ENCODE results near the gene VPS41.

The VPS41 gene

DNA sequence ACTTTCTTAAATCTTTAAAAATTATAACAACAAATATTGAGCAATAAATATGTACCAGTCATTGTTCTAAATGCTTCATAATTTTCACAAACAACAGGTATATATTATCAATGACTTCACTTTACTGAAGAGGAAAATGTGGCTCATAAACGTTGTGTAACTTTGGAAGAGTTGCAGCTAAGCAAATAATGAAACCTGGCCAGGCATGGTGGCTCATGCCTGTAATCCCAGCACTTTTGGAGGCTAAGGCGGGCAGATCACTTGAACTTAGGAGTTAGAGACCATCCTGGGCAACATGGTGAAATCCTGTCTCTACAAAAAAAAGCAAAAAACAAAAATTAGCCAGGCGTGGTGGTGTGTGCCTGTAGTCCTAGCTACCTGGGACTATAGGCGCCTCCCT is 205.9 kb downstream of the VPS41 start (continued):
- TF ChIP-seq, protein P1, sequence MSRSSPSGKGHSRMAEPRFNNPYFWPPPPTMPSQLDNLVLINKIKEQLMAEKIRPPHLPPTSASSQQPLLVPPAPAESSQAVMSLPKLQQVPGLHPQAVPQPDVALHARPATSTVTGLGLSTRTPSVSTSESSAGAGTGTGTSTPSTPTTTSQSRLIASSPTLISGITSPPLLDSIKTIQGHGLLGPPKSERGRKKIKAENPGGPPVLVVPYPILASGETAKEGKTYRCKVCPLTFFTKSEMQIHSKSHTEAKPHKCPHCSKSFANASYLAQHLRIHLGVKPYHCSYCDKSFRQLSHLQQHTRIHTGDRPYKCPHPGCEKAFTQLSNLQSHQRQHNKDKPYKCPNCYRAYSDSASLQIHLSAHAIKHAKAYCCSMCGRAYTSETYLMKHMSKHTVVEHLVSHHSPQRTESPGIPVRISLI (tag by site-specific recombination; IDR thresholded peaks at IDR 0.05), result no peak
- no peak for TF ChIP-seq ZNF335 (tag by site-specific recombination; conservative IDR thresholded peaks at IDR 0.05)
- no peak for TF ChIP-seq ZNF404 (tag by site-specific recombination; IDR thresholded peaks at IDR 0.05)
- TF ChIP-seq SP3 (tag by site-specific recombination; IDR thresholded peaks at IDR 0.05), result no peak
- TF ChIP-seq ZBTB1 (tag by site-specific recombination; IDR thresholded peaks at IDR 0.05), result no peak
- no peak for TF ChIP-seq ZNF433 (tag by site-specific recombination; IDR thresholded peaks at IDR 0.05; ENCODE audit: low read depth)
- no peak for TF ChIP-seq ZNF580 (tag by site-specific recombination; IDR thresholded peaks at IDR 0.05)
- no peak for TF ChIP-seq ZNF19 (tag by site-specific recombination; IDR thresholded peaks at IDR 0.05; ENCODE audit: low read depth)
- TF ChIP-seq ZNF140 (tag by site-specific recombination; IDR thresholded peaks at IDR 0.05), result no peak
- TF ChIP-seq ZNF169 (tag by site-specific recombination; IDR thresholded peaks at IDR 0.05), result no peak
- TF ChIP-seq, protein P2, sequence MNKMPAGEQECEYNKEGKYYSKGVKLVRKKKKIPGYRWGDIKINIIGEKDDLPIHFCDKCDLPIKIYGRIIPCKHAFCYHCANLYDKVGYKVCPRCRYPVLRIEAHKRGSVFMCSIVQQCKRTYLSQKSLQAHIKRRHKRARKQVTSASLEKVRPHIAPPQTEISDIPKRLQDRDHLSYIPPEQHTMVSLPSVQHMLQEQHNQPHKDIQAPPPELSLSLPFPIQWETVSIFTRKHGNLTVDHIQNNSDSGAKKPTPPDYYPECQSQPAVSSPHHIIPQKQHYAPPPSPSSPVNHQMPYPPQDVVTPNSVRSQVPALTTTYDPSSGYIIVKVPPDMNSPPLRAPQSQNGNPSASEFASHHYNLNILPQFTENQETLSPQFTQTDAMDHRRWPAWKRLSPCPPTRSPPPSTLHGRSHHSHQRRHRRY (tag by site-specific recombination; IDR thresholded peaks at IDR 0.05), result no peak
- no peak for TF ChIP-seq ZNF624 (tag by site-specific recombination; IDR thresholded peaks at IDR 0.05)
- TF ChIP-seq KLF9 (tag by site-specific recombination; IDR thresholded peaks at IDR 0.05; ENCODE audit: low read depth), result no peak

DNA sequence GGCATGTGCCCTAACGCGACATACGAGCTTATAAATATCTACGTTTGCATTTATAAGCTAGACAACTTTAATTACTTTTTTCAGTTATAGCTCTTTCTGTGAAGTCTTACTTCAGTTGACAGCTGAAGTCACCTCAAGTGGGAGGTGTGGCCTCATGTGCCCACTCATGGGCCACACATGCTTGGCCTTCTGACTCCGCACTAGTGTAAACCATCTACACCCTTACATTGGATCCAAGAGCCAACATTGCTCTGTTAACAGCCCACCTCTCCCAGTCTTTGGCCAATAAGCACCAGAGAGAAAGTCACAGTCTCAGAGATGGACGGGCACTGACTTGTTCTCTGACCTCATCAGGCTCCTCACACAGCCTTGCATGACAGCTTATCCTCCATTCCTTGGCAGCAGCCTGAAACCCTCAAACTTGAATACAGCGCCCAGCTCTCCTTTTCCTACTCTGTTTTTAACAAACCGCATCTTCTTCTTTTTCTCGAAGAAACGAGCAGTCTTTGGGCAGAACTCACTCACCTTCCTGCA is 206.9 kb downstream of the VPS41 start:
- Histone ChIP-seq H3K36me3 (ENCODE audit: control insufficient read depth in 2 of 2, insufficient read depth in 1 of 2, low read length in 2 of 2) (no peaks in the 10 kb centered on the region), H3K9me3 (ENCODE audit: control insufficient read depth, insufficient read depth, low read depth, low read length) (no peaks in the 10 kb centered on the region), H3K27ac (ENCODE audit: extremely low read depth, low read depth, low read length) (no peak overlapping the region), H3K4me3 (ENCODE audit: low read depth, low read length) (no peak overlapping the region), H3K4me1 (ENCODE audit: control insufficient read depth, insufficient read depth, low read length) (no peaks in the 10 kb centered on the region)
- no peak for TF ChIP-seq ZNF23 (tag by site-specific recombination; IDR thresholded peaks at IDR 0.05; ENCODE audit: borderline replicate concordance)
- TF ChIP-seq, protein P3, sequence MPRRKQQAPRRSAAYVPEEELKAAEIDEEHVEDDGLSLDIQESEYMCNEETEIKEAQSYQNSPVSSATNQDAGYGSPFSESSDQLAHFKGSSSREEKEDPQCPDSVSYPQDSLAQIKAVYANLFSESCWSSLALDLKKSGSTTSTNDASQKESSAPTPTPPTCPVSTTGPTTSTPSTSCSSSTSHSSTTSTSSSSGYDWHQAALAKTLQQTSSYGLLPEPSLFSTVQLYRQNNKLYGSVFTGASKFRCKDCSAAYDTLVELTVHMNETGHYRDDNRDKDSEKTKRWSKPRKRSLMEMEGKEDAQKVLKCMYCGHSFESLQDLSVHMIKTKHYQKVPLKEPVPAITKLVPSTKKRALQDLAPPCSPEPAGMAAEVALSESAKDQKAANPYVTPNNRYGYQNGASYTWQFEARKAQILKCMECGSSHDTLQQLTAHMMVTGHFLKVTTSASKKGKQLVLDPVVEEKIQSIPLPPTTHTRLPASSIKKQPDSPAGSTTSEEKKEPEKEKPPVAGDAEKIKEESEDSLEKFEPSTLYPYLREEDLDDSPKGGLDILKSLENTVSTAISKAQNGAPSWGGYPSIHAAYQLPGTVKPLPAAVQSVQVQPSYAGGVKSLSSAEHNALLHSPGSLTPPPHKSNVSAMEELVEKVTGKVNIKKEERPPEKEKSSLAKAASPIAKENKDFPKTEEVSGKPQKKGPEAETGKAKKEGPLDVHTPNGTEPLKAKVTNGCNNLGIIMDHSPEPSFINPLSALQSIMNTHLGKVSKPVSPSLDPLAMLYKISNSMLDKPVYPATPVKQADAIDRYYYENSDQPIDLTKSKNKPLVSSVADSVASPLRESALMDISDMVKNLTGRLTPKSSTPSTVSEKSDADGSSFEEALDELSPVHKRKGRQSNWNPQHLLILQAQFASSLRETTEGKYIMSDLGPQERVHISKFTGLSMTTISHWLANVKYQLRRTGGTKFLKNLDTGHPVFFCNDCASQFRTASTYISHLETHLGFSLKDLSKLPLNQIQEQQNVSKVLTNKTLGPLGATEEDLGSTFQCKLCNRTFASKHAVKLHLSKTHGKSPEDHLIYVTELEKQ (tag by site-specific recombination; IDR thresholded peaks at IDR 0.05; ENCODE audit: borderline replicate concordance), result no peak
- TF ChIP-seq ZSCAN18 (tag by site-specific recombination; IDR thresholded peaks at IDR 0.05), result no peak
- TF ChIP-seq, protein P4, sequence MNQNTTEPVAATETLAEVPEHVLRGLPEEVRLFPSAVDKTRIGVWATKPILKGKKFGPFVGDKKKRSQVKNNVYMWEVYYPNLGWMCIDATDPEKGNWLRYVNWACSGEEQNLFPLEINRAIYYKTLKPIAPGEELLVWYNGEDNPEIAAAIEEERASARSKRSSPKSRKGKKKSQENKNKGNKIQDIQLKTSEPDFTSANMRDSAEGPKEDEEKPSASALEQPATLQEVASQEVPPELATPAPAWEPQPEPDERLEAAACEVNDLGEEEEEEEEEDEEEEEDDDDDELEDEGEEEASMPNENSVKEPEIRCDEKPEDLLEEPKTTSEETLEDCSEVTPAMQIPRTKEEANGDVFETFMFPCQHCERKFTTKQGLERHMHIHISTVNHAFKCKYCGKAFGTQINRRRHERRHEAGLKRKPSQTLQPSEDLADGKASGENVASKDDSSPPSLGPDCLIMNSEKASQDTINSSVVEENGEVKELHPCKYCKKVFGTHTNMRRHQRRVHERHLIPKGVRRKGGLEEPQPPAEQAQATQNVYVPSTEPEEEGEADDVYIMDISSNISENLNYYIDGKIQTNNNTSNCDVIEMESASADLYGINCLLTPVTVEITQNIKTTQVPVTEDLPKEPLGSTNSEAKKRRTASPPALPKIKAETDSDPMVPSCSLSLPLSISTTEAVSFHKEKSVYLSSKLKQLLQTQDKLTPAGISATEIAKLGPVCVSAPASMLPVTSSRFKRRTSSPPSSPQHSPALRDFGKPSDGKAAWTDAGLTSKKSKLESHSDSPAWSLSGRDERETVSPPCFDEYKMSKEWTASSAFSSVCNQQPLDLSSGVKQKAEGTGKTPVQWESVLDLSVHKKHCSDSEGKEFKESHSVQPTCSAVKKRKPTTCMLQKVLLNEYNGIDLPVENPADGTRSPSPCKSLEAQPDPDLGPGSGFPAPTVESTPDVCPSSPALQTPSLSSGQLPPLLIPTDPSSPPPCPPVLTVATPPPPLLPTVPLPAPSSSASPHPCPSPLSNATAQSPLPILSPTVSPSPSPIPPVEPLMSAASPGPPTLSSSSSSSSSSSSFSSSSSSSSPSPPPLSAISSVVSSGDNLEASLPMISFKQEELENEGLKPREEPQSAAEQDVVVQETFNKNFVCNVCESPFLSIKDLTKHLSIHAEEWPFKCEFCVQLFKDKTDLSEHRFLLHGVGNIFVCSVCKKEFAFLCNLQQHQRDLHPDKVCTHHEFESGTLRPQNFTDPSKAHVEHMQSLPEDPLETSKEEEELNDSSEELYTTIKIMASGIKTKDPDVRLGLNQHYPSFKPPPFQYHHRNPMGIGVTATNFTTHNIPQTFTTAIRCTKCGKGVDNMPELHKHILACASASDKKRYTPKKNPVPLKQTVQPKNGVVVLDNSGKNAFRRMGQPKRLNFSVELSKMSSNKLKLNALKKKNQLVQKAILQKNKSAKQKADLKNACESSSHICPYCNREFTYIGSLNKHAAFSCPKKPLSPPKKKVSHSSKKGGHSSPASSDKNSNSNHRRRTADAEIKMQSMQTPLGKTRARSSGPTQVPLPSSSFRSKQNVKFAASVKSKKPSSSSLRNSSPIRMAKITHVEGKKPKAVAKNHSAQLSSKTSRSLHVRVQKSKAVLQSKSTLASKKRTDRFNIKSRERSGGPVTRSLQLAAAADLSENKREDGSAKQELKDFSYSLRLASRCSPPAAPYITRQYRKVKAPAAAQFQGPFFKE (tag by site-specific recombination; IDR thresholded peaks at IDR 0.05; ENCODE audit: borderline replicate concordance), result no peak
- TF ChIP-seq ZNF174 (tag by site-specific recombination; IDR thresholded peaks at IDR 0.05), result no peak
- POLR2A ChIA-PET, result no interaction called here
- CTCF ChIA-PET, result interaction anchor here (0.6 to 1.2 kb wide), 2 partner anchors 9 to 260 kb away, joined by 3 read pairs; no protein-coding TSS in a partner anchor

Measured in HEK293 (cell line).